ENCODE measurements around the gene COL20A1.

The COL20A1 gene

GRCh38 chr20:63265891-63266515 lies 27.0 kb upstream of the COL20A1 start:
- DNase-seq (ENCODE audit: low read depth): no peak
- TF ChIP-seq CTCF (IDR thresholded peaks at IDR 0.05; ENCODE audit: low read depth, low read length, missing control alignments): no peak
- no peak overlapping the region for H3K4me3 ChIP-seq (ENCODE audit: low read depth, low read length)

- no peak for TF ChIP-seq CTCF (IDR thresholded peaks at IDR 0.05; ENCODE audit: low read depth, low read length, missing control alignments)
- DNase-seq (ENCODE audit: low read depth): no peak
- H3K4me3 ChIP-seq (ENCODE audit: low read depth, low read length): no peak overlapping the region
Measured at GRCh38 chr20:63267691-63268090, 25.3 kb upstream of the COL20A1 start.

GRCh38 chr20:63268256-63268655 lies 24.7 kb upstream of the COL20A1 start:
- DNase-seq (ENCODE audit: low read depth): no peak

GRCh38 chr20:63268671-63269439 lies 24.1 kb upstream of the COL20A1 start:
- TF ChIP-seq CTCF (IDR thresholded peaks at IDR 0.05; ENCODE audit: low read depth, low read length, missing control alignments): no peak
- no peak for DNase-seq (ENCODE audit: low read depth)
- H3K4me3 ChIP-seq (ENCODE audit: low read depth, low read length): no peak overlapping the region

More at GRCh38 chr20:63268256-63268655, 24.7 kb upstream of the COL20A1 start:
- TF ChIP-seq CTCF (IDR thresholded peaks at IDR 0.05; ENCODE audit: low read depth, low read length, missing control alignments): no peak
- H3K4me3 ChIP-seq (ENCODE audit: low read depth, low read length): no peak overlapping the region

GRCh38 chr20:63269724-63270123 lies 23.3 kb upstream of the COL20A1 start:
- H3K4me3 ChIP-seq (ENCODE audit: low read depth, low read length): no peak overlapping the region
- no peak for TF ChIP-seq CTCF (IDR thresholded peaks at IDR 0.05; ENCODE audit: low read depth, low read length, missing control alignments)
- DNase-seq (ENCODE audit: low read depth): no peak

- TF ChIP-seq CTCF (IDR thresholded peaks at IDR 0.05; ENCODE audit: low read depth, low read length, missing control alignments): no peak
- no peak for DNase-seq (ENCODE audit: low read depth)
- H3K4me3 ChIP-seq (ENCODE audit: low read depth, low read length): no peak overlapping the region
Measured at GRCh38 chr20:63270606-63271325, 22.2 kb upstream of the COL20A1 start.
